SU-DHL-6 (cell line): ENCODE measurements around the gene RAD51B.

Source experiments
- CTCF ChIP-seq: fragments of 200-600 bp; sonication (generic); IDR thresholded peaks from one replicate; pipeline ENCODE4 v1.5.1; 2017; ENCODE audit warnings: antibody characterized with exemption, mild to moderate bottlenecking, low read length, moderate library complexity; ENCODE audit not compliant: insufficient read depth, poor library complexity, severe bottlenecking
- EZH2phosphoT487 ChIP-seq: fragments of 200-600 bp; sonication (generic), shearing (Covaris generic); conservative IDR thresholded peaks from 2 replicates; pipeline ENCODE4 v1.6.1; 2018; ENCODE audit warnings: mild to moderate bottlenecking, antibody characterized with exemption, low read length, moderate library complexity, mixed read lengths

- no peak for TF ChIP-seq CTCF
- no peak for TF ChIP-seq EZH2phosphoT487
Measured at GRCh38 chr14:67952786-67953185, 133.2 kb downstream of the RAD51B start.
